SK-N-SH treated with all-trans-retinoic acid at 6 μM for 48 hours (cell line): ENCODE results near the gene CHURC1.

Experiments
- CSDC2 ChIP-seq: fragments of 250-450 bp; sonication (Bioruptor Pico); IDR thresholded peaks from 2 replicates; pipeline ENCODE4 v1.5.0; 2020; ENCODE audit warnings: mild to moderate bottlenecking, moderate library complexity
- ESRRG ChIP-seq: fragments of 250-450 bp; sonication (Bioruptor Pico); IDR thresholded peaks from 2 replicates; pipeline ENCODE4 v1.6.1; 2021; ENCODE audit warnings: mild to moderate bottlenecking
- GLIS3 ChIP-seq: fragments of 250-450 bp; sonication (Bioruptor Pico); IDR thresholded peaks from 2 replicates; pipeline ENCODE4 v1.5.0; 2020; ENCODE audit warnings: mild to moderate bottlenecking, moderate library complexity
- ISL1 ChIP-seq: fragments of 250-450 bp; sonication (Bioruptor Pico); IDR thresholded peaks from 2 replicates; pipeline ENCODE4 v2.1.2; 2022; ENCODE audit warnings: mild to moderate bottlenecking, moderate library complexity
- PATZ1 ChIP-seq: fragments of 250-450 bp; sonication (Bioruptor Pico); IDR thresholded peaks from 2 replicates; pipeline ENCODE4 v1.8.0; 2020; ENCODE audit warnings: mild to moderate bottlenecking, moderate library complexity, borderline replicate concordance
- POU6F1 ChIP-seq: fragments of 250-450 bp; sonication (Bioruptor Pico); IDR thresholded peaks from 2 replicates; pipeline ENCODE4 v1.8.0; 2021; ENCODE audit warnings: low read depth, mild to moderate bottlenecking, moderate library complexity, borderline replicate concordance
- RARB ChIP-seq: fragments of 250-450 bp; sonication (Bioruptor Pico); IDR thresholded peaks from 2 replicates; pipeline ENCODE4 v1.8.0; 2021; ENCODE audit warnings: mild to moderate bottlenecking, moderate library complexity
- SNAI2 ChIP-seq: fragments of 250-450 bp; sonication (Bioruptor Pico); IDR thresholded peaks from 2 replicates; pipeline ENCODE4 v1.5.0; 2020; ENCODE audit warnings: mild to moderate bottlenecking, moderate library complexity
- TCF4 ChIP-seq: fragments of 250-450 bp; sonication (Bioruptor Pico); IDR thresholded peaks from 2 replicates; pipeline ENCODE4 v1.8.0; 2021; ENCODE audit warnings: mild to moderate bottlenecking, moderate library complexity, borderline replicate concordance
- TSHZ2 ChIP-seq: fragments of 250-450 bp; sonication (Bioruptor Pico); IDR thresholded peaks from 2 replicates; pipeline ENCODE4 v1.5.0; 2020; ENCODE audit warnings: mild to moderate bottlenecking, moderate library complexity
- ZC3H10 ChIP-seq: fragments of 250-450 bp; sonication (Bioruptor Pico); IDR thresholded peaks from 2 replicates; pipeline ENCODE4 v1.5.1; 2021; ENCODE audit warnings: mild to moderate bottlenecking, moderate library complexity
- ZFP3 ChIP-seq: fragments of 250-450 bp; sonication (Bioruptor Pico); IDR thresholded peaks from 2 replicates; pipeline ENCODE4 v1.5.0; 2020; ENCODE audit warnings: mild to moderate bottlenecking, moderate library complexity
- ZFP30 ChIP-seq: fragments of 450-650 bp; formaldehyde crosslinking; IDR thresholded peaks from 2 replicates; pipeline ENCODE4 v1.5.0; 2022; ENCODE audit warnings: mild to moderate bottlenecking, moderate library complexity
- ZNF70 ChIP-seq: fragments of 450-650 bp; formaldehyde crosslinking; IDR thresholded peaks from 2 replicates; pipeline ENCODE4 v1.5.0; 2020; ENCODE audit warnings: mild to moderate bottlenecking, moderate library complexity

- TF ChIP-seq ESRRG (no peak), ZFP3 (no peak), ZNF70 (CRISPR knock-in tag) (no peak), CSDC2 (CRISPR knock-in tag) (no peak), SNAI2 (CRISPR knock-in tag) (no peak), PATZ1 (CRISPR knock-in tag) (no peak), POU6F1 (CRISPR knock-in tag) (no peak), ISL1 (CRISPR knock-in tag) (no peak), TSHZ2 (no peak), ZC3H10 (no peak), RARB (CRISPR knock-in tag) (no peak), ZFP30 (CRISPR knock-in tag) (no peak), GLIS3 (no peak), TCF4 (no peak)
These were observed 37.0 kb downstream of the CHURC1 start for GRCh38 chr14:64951291-64951690.
